K562 (cell line): ENCODE results near the gene STAB2. TPM values are rescaled to one million over a fixed set of nuclear protein-coding genes. Genes with fewer than 3 reads are reported as not detected.
A peak's percentile ranks its signal among the peaks of the same experiment; 100 is the strongest.

Experiments used
- ATAC-seq: fragments of 200-7000 bp; cut with Tn5 transposase; 3 replicates; pipeline ENCODE4 v1.9.1; 2020; ENCODE audit warnings: moderate library complexity
- BruUV-seq: library from RNA; stranded (reverse); fragments of 400-500 nt; replicated peaks from 2 replicates; lab custom pipeline; 2021; lab: Mats Ljungman, UMichigan
- CTCF ChIA-PET: fragments of 300-600 bp; formaldehyde crosslinking; extraction: SDS; loops from one replicate; lab custom pipeline; 2021; ENCODE audit warnings: low intra/inter-chr PET ratio; lab: Yijun Ruan, JAX
- POLR2A ChIA-PET: fragments of 300-600, 350-650 bp; sonication (Branson Sonifier 250); formaldehyde crosslinking; extraction: SDS; loops from one replicate; lab custom pipeline; 2021; ENCODE audit warnings: antibody characterized with exemption, inconsistent platforms; lab: Yijun Ruan, JAX
- DNase-seq, 4 experiments: peaks; one replicate each; pipeline versions ENCODE4 v3.0.0 to v3.0.0-alpha.2; 2011 to 2018; ENCODE audit warnings: low spot score in 3 of 4, mixed read lengths in 3 of 4; ENCODE audit errors: extremely low read depth in 1 of 4
- FAIRE-seq: peaks from 2 replicates; lab custom pipeline; 2011; peaks lifted over from hg19 to GRCh38; lab: Jason Lieb, UNC
- H2AFZ ChIP-seq: 2 replicates; pipeline ENCODE4 v1.6.0; 2011; ENCODE audit warnings: low read depth, low read length, control low read depth, inconsistent platforms
- H3K27ac ChIP-seq: fragments of 200-600 bp; 3 replicates; pipeline ENCODE4 v1.8.0; 2011; ENCODE audit warnings: low read depth, mild to moderate bottlenecking, control low read depth, inconsistent platforms, low read length, moderate library complexity, mixed read lengths; ENCODE audit errors: extremely low read depth
- H3K27me3 ChIP-seq, 2 experiments: fragments of 300-600 bp in 1 of 2; 2 replicates in 1 of 2; 3 replicates in 1 of 2; pipeline versions ENCODE4 v1.6.0 to v1.8.0; 2011; ENCODE audit warnings: inconsistent platforms in 2 of 2, low read length in 2 of 2, mild to moderate bottlenecking in 1 of 2, mixed read lengths in 1 of 2, moderate library complexity in 1 of 2; ENCODE audit not compliant: control insufficient read depth in 2 of 2, insufficient read depth in 2 of 2
- H3K36me3 ChIP-seq: fragments of 300-600 bp; 3 replicates; pipeline ENCODE4 v1.8.0; 2011; ENCODE audit warnings: mild to moderate bottlenecking, low read length, inconsistent platforms; ENCODE audit not compliant: control insufficient read depth, insufficient read depth
- H3K4me1 ChIP-seq, 2 experiments: fragments of 200-600 bp in 1 of 2; replicated peaks in 1 of 2; 2 replicates in 1 of 2; 3 replicates in 1 of 2; pipeline versions ENCODE4 v1.5.1 to v1.8.0; 2011; ENCODE audit warnings: inconsistent platforms in 2 of 2, low read length in 2 of 2, mild to moderate bottlenecking in 1 of 2, mixed read lengths in 1 of 2, moderate library complexity in 1 of 2; ENCODE audit not compliant: control insufficient read depth in 2 of 2, insufficient read depth in 2 of 2
- H3K4me2 ChIP-seq: 2 replicates; pipeline ENCODE4 v1.6.1; 2011; ENCODE audit warnings: low read length, control low read depth, inconsistent platforms, mixed read lengths; ENCODE audit not compliant: insufficient read depth
- H3K4me3 ChIP-seq: fragments of 200-600 bp; sonication (generic), shearing (Covaris generic); 2 replicates; pipeline ENCODE4 v1.5.1; 2016; ENCODE audit warnings: control low read depth, inconsistent platforms
- H3K79me2 ChIP-seq: fragments of 200-600 bp; 3 replicates; pipeline ENCODE4 v1.8.0; 2011; ENCODE audit warnings: low read length, inconsistent platforms; ENCODE audit not compliant: control insufficient read depth, insufficient read depth
- H3K9ac ChIP-seq, 2 experiments: 2 replicates each; pipeline versions ENCODE4 v1.6.0 to v1.6.1; 2011; ENCODE audit warnings: low read depth in 2 of 2, low read length in 2 of 2, control low read depth in 1 of 2, inconsistent platforms in 1 of 2, mild to moderate bottlenecking in 1 of 2, mixed read lengths in 1 of 2; ENCODE audit not compliant: insufficient read depth in 1 of 2
- H3K9me1 ChIP-seq: one replicate; pipeline ENCODE4 v1.6.0; 2011; ENCODE audit warnings: inconsistent platforms, mild to moderate bottlenecking, low read length, moderate library complexity; ENCODE audit not compliant: control insufficient read depth, insufficient read depth
- H3K9me3 ChIP-seq: replicated peaks from 2 replicates; pipeline ENCODE4 v1.5.1; 2011; ENCODE audit warnings: low read depth, low read length, inconsistent platforms; ENCODE audit not compliant: control insufficient read depth, insufficient read depth
- H4K20me1 ChIP-seq: replicated peaks from 2 replicates; pipeline ENCODE4 v1.6.1; 2011; ENCODE audit warnings: low read length, inconsistent platforms, mixed read lengths; ENCODE audit not compliant: control insufficient read depth, insufficient read depth
- HSF4 ChIP-seq: fragments of 250-450 bp; sonication (Bioruptor Pico); IDR thresholded peaks from 2 replicates; pipeline ENCODE4 v2.1.2; 2022; ENCODE audit warnings: mild to moderate bottlenecking, moderate library complexity, borderline replicate concordance
- SPI1 ChIP-seq: IDR thresholded peaks from 2 replicates; pipeline ENCODE4 v1.6.1; 2011; ENCODE audit warnings: low read depth, low read length, control low read depth, borderline replicate concordance
- ZNF318 ChIP-seq, 2 experiments: fragments of 450-650 bp; IDR thresholded peaks; 2 replicates each; pipeline ENCODE4 v1.6.1; 2016; ENCODE audit warnings: mild to moderate bottlenecking in 2 of 2, borderline replicate concordance in 1 of 2, low read depth in 1 of 2, moderate library complexity in 1 of 2
- WGBS: fragments of 100-300 bp; shearing (Covaris generic); methylation state at CpG from one replicate; pipeline ENCODE4 v1.1.6; 2016; ENCODE audit warnings: low coverage, mixed read lengths; ENCODE audit not compliant: insufficient coverage; ENCODE audit errors: missing lambda C conversion rate; 5-methylcytosine and 5-hydroxymethylcytosine counted together
- in situ Hi-C: fragments of 300-500 bp; cut with MboI; formaldehyde crosslinking; loops from 4 replicates; pipeline ENCODE4 v1.15.0; 2018; ENCODE audit warnings: inconsistent platforms, mixed read lengths
- intact Hi-C: fragments of 100-400 bp; cut with micrococcal nuclease; formaldehyde crosslinking; loops from 2 replicates; pipeline ENCODE4 v1.14.2; 2022
- polyA plus RNA-seq, 8 experiments: library from polyadenylated mRNA; depleted of rRNA in 4 of 8; stranded (reverse) in 5 of 8; unstranded in 3 of 8; fragments of >200 nt; fragmentation: Nextera tagmentation in 2 of 8; fragmentation: Illumina TruSeq in 1 of 8; extraction: Ambion mirVana in 2 of 8; extraction: Trizol in 1 of 8; gene quantifications; 2 replicates each; pipeline versions ENCODE4 v1.2.1 to v1.2.3, GENCODE V29; 2011 to 2014; ENCODE audit warnings: inconsistent platforms in 1 of 8, missing spikeins in 1 of 8
- total RNA-seq, 7 experiments: library from RNA; depleted of rRNA in 6 of 7; stranded (reverse); fragments of >200 nt in 6 of 7; fragmentation: Illumina TruSeq in 2 of 7; extraction: Trizol in 2 of 7; gene quantifications; 2 replicates each; pipeline versions ENCODE4 v1.2.1 to v1.2.3, GENCODE V29; 2011 to 2021; ENCODE audit warnings: low replicate concordance in 1 of 7

Gene STAB2
- total and polyA plus RNA-seq, 9 of the 15 experiments (the other 6 are each of a cell fraction or from before 2014, with no cell fraction given) = 0.10 TPM; not detected in 8

DNA sequence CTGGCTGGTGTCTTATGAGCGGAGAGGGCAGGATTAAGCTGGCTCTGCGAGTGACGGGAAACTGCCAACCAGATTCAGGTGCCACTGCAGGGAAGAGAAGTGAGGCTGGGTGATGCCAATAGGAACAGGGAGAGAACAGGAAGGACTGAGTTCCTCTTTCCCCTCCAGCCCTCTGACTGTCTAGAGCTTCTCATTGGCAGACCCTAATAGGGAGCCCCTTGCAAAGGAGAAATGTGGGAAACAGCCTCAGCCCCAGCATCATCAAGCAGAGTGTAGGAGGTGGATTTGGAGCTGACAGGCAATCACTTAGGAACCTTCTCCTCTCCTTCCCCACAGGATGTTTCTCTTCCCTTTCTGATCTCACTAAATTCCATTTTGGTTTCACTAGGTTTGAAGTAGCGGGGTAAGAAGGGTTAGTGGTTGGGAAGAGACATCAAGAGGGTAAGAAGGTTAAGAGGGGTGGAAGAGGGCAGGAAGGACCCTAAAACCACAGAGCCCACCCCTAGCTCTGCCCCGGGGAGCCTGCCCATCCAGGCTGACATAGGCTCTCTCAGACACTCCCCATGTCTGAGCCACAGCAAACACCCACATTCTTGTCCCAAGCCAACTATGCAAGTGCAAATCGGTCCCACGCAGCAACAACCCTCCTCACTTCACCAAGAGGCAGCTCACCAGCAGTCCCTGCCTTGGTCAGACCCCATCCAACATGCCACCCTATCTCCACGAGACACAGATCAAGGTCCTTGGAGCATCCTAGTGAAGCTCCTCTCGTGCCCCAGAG, 111.1 kb downstream of the STAB2 start:
- H3K27me3 ChIP-seq = peaks cover 0 to 19% of the 10 kb centered on the region in 2 experiments
- CTCF ChIA-PET = no interaction called here
- H3K4me2 ChIP-seq = no peak overlapping the region
- H2AFZ ChIP-seq = no peak overlapping the region
- TF ChIP-seq SPI1 = 0 out of 2 replicates have a peak, but pooled peaks have one; percentile 5
- no peak for TF ChIP-seq HSF4 (CRISPR knock-in tag)
- intact Hi-C loops = no loop called here
- H3K27ac ChIP-seq = no peak overlapping the region
- WGBS = 0% methylated on average over 9 of the region's 9 CpGs
- no peak; the same call in 1 of the 3 replicates for ATAC-seq
- in situ Hi-C loops = no loop called here
- H3K36me3 ChIP-seq = no peaks in the 10 kb centered on the region
- no peak for DNase-seq
- no peak overlapping the region for H3K9ac ChIP-seq
- no peak overlapping the region for H3K4me3 ChIP-seq
- no peak for FAIRE-seq
- no TSS peak for BruUV-seq
- POLR2A ChIA-PET = interaction anchor here (0.6 to 1.5 kb wide), 4 partner anchors 10 to 137 kb away, joined by 3 to 5 read pairs (median 4); no protein-coding TSS in a partner anchor
- no peaks in the 10 kb centered on the region for H3K9me1 ChIP-seq
- H3K4me1 ChIP-seq = no peaks in the 10 kb centered on the region
- no peaks in the 10 kb centered on the region for H3K9me3 ChIP-seq
- H4K20me1 ChIP-seq = no peaks in the 10 kb centered on the region; the same call in 1 of the 2 replicates
- no peaks in the 10 kb centered on the region for H3K79me2 ChIP-seq

DNA sequence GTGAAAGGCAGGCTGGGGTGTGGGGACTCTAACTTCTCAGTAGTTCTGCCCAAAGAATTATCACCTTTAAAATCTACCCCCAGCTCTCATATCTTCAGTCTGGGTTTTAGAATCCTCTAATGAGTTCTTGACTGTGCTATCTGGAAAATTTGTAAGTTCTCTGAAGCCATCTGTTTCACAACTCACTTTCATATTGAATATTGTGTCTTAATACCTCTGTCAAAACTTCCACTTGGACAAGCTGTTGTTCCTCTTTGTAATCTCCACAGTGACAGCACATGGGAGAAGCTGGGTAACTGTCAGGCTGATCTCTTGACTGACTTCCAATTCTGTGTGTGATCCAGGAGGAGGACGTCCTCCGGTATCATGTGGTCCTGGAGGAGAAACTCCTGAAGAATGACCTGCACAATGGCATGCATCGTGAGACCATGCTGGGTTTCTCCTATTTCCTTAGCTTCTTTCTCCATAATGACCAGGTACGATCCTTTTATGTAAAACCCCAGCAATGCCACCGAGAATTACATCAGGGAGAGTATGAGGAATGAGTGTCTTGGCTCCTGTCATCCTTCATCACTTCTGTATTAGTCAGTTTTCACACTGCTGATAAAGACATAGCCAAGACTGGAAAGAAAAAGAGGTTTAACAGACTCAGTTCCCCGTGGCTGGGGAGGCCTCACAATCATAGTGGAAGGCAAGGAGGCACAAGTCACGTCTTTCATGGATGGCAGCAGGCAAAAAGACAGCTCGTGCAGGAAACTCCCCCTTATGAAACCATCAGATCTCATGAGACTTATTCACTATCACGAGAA, 111.9 kb downstream of the STAB2 start:
- H3K36me3 ChIP-seq = no peaks in the 10 kb centered on the region
- H3K4me2 ChIP-seq = no peak overlapping the region
- H3K4me1 ChIP-seq = no peaks in the 10 kb centered on the region
- no peaks in the 10 kb centered on the region for H3K79me2 ChIP-seq
- POLR2A ChIA-PET = interaction anchor here (0.6 to 1.5 kb wide), 3 partner anchors 9 to 136 kb away, joined by 3 to 5 read pairs (median 4); no protein-coding TSS in a partner anchor
- no peak for DNase-seq
- peaks cover 0 to 19% of the 10 kb centered on the region in 2 experiments for H3K27me3 ChIP-seq
- H4K20me1 ChIP-seq = no peaks in the 10 kb centered on the region; the same call in 1 of the 2 replicates
- no TSS peak for BruUV-seq
- no peak for FAIRE-seq
- 0% methylated on average over 9 of the region's 9 CpGs for WGBS
- no peaks in the 10 kb centered on the region for H3K9me1 ChIP-seq
- in situ Hi-C loops (no loop called here), intact Hi-C loops (no loop called here)
- no peaks in the 10 kb centered on the region for H3K9me3 ChIP-seq
- no peak for TF ChIP-seq ZNF318 (IDR thresholded peaks at IDR 0.05; ENCODE audit: borderline replicate concordance in 1 of 2, low read depth in 1 of 2)
- ATAC-seq = no peak
- H3K9ac ChIP-seq = no peak overlapping the region
- no peak overlapping the region for H3K27ac ChIP-seq
- H3K4me3 ChIP-seq = no peak overlapping the region
- CTCF ChIA-PET = no interaction called here
- no peak overlapping the region for H2AFZ ChIP-seq
